ENCODE measurements around the gene SAMD4B.

DNA sequence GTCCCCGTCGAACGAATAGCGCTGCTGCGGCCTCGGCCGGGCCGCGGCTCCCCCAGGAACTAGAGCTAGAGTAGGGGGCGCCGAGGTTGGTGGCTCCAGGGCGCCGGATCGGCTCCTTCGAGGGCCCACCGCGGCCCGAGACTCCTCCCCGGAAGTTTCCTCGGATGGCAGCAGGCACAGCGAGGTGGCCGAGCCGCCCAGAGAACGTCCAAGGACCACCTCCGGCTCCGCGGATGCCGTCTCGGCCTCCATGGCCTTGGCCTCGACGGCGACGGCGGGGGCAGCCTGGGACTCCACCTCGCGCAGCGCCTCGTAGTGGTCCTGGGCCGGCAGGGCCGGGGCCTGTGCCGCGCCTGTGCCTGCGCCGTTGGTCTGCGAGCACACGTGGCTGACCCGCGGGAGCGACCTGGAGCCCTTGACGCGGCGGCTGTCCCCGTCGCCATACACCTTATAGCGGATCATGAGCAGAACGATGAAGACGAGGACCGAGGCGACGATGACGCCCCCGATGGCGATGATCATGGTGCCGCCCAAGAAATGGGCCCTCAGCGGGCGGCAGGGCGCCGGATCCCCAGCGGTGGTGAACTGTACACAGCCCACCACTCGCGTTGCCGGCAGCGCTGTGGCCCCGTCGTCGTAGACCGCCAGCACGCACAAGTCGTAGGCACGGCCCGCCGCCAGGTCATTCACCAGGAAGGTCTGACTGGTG, 34.2 kb upstream of the SAMD4B start:
- TF ChIP-seq, protein P1, sequence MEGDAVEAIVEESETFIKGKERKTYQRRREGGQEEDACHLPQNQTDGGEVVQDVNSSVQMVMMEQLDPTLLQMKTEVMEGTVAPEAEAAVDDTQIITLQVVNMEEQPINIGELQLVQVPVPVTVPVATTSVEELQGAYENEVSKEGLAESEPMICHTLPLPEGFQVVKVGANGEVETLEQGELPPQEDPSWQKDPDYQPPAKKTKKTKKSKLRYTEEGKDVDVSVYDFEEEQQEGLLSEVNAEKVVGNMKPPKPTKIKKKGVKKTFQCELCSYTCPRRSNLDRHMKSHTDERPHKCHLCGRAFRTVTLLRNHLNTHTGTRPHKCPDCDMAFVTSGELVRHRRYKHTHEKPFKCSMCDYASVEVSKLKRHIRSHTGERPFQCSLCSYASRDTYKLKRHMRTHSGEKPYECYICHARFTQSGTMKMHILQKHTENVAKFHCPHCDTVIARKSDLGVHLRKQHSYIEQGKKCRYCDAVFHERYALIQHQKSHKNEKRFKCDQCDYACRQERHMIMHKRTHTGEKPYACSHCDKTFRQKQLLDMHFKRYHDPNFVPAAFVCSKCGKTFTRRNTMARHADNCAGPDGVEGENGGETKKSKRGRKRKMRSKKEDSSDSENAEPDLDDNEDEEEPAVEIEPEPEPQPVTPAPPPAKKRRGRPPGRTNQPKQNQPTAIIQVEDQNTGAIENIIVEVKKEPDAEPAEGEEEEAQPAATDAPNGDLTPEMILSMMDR (IDR thresholded peaks at IDR 0.05) = no peak
- no peak for TF ChIP-seq ZFX (IDR thresholded peaks at IDR 0.05; ENCODE audit: borderline replicate concordance)
